ENCODE measurements around the gene EPHB2.

Gene EPHB2

DNA sequence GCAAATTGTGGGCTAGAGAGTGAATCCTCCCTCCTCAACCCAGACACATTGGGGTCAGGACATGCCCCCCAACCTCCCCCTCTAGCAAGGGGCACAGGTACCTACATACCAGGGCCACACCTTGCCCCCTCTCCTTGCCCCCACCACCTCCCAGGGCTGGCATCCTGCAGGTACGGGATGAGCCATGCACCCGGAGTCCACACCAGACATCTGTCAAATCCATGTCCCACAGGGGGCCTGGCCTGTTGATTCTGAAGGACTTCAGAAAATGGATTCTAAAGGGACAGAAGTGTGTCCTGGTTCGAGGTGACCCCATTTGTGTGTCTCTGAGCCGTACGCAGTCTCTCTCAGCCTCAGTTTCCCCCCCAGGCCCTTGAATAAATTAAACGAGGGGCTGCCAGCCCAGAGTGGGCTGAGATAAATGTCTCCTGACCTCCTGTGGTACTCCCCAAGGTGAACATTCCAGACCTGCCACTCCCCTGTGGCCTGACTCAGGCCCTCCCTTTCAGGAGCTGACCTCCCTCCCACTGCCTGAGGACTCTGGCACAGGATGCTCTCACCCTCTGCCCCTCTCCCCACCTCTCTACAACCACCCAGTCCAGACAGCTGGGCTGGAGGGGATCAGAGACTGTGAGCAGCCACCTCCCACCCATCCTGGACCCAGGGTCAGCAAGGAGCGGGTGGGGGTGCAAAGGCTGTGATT, 94.5 kb downstream of the EPHB2 start:
- no peak for DNase-seq

DNA sequence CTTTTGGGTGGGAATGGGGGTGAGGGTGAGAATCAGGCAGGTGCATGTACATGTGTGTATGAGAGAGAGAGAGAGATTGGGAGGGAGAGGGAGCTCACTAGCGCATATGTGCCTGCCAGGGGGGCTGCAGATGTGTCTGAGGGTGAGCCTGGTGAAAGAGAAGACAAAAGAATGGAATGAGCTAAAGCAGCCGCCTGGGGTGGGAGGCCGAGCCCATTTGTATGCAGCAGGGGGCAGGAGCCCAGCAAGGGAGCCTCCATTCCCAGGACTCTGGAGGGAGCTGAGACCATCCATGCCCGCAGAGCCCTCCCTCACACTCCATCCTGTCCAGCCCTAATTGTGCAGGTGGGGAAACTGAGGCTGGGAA, 95.0 kb downstream of the EPHB2 start:
- DNase-seq: no peak

DNA sequence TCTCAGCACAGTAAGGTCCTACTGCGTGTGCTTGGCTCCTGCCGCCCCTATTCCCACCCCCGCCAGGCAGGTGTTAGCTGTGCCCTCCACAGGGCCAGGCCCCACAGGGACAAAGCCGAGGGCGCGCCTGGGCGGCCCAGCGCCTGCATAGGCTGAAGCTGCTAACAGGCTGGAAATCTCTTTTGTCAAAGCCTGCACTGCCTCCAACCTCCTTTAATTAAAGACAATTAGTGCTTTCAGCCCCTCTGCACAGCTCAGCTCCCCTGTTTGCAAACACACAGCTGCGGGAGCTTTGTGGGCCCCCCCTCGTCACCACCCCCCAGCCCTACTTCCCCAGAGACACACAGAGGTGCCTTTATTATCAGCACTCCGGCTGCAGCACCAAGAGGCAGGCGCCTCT, 95.9 kb downstream of the EPHB2 start:
- DNase-seq: no peak

DNA sequence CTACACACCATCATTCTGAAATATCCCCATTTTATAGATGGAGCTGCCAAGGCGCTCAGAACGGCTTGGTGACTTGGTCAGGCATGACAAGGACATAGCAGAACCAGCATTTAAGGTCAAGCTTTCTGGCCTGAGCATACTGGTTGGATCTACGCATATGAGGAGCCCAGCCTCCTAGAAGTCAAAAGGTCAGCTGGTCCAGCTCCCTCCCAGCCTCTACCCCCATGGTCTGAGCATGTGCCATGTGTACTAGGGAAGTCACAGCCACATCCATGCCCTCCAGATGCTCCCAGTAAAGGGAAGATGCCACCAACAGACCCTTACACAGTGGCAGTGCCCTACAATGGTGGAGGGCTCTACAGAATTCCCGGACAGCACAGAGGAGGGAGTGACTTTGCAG, 96.7 kb downstream of the EPHB2 start:
- DNase-seq: no peak

DNA sequence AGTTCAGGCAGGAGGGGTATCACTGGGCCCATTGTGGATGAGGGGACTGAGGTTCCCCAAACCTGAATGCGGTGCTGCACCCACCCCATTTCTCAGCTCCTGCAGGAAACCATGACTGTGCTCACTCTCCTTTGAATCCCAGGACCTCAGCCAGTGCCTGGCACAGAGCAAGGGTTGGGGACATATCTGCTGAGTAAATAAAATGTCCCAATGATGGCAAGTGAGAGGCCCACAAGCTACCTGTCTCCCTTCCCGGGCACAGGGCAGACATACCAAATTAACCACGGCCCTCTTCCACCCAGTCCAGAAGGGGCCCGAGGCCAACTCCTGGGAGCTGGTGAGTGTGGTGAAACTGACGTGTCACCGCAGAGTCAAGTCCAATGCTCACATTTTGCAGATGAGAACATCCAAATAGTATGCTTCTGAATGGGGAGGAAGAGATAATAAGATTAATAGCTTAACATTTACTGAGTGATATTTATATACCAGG, 97.6 kb downstream of the EPHB2 start:
- DNase-seq: no peak

DNA sequence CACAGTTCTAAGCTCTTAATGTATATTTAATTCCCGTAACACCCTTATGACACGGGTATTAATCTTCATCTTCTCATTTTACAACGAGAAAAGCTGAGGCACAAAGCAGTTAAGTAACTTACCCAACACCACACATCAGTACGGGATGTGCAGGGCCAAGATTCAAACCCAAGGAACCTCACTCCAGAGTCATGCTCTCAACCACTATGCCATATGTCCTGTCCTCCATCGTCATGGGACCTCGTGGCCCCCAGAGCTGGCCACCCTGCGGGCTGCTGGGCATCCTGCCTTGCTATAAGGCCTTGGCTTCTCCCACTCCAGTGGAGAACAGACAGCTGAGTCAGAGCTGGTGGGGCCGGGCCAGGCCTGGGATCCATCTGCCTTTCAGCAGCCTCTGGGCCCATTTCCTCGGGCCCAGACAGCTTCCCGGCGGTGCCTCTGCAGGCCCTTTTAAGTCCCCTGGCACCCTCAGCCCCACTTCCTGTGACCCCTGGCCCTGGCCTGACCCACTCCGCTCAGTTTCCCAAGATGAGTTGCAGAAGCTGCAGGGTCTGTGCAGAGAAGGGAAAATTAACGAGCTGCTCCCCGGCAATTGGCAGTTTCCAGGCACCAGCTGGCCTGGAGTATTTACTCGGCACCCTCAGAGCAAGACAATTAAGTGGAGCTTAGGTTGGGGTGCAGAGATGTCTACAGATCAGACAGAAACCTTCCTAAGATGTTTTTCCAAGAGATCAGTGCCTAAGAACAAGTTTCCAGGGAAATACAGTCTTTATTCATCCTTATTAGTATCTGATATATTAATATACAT, 98.2 kb downstream of the EPHB2 start:
- no peak for DNase-seq

DNA sequence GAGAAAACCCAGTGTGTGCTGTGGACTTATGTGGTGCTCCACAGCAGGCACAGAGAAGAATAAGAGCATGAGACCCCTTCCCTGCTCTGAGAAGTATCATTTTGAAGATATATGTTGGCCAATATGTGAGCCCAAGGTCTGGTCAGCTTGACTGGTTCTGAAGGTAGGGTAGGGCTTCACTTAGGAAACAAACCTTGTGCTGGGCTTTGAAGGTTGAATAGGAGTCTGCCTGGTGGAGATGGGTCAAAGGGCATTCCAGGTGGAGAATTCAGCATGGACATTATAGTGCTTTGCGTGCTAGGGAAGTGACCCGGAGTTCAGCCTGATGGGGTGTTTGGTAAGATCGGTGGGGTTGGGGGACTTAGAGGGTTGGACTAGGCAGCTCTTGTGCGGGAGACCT, 99.1 kb downstream of the EPHB2 start:
- DNase-seq: no peak

DNA sequence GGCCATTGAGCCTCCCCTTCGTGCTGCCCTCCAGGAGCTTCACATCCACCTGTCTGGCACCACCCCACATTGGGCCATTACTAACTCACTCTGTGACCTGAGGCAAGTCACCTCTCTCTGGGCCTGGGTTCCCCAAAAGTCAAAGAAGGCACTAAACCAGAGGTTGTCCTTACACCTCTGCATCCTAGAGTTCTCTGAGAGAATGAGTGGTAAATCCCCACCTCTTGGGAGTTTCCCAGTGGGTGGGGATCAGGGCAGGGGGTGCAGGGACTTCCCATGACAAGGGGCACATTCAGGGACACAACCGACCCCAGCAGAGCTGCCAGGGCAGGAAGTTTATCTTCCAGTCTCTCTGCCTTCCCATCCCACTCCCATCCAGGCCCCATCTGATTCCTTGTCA, 99.7 kb downstream of the EPHB2 start:
- DNase-seq: no peak

DNA sequence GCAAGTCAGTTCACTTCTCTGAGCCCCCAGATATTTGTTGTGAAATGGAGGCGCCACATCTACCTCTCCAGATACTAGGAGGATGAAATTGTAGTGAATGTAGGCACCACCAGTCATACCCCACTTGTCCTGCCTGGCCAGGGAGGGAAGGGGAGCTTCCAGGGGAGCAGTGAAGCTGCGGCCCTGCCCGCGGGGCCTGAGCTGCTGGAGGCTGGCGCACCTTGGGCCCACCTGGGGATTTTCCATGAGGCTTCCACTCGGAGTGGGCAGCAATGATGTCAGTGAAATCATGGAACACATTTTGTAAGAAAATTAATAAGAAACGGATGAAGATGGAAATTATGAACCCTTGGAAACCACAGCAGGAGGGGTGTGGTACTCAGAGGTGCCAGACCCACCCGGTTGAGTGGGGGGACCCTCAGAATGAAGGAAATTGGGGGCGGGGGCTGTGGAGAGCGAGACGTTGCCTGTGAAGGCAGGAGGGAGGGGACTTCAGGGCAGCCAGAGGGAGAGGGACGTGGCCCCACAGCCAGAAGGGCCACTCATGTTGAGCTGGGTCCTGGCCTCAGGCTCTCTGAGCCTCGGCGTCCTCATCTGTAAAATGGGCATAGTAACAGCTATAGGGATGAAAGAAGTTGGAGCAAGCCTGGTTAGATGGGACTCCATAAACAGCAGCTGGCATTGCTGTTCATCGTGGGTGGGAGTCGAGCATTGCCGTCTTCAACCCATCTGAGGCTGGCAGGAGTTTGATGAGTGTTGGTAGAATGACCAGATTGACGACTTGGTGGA, 101.6 kb downstream of the EPHB2 start:
- no peak for DNase-seq

DNA sequence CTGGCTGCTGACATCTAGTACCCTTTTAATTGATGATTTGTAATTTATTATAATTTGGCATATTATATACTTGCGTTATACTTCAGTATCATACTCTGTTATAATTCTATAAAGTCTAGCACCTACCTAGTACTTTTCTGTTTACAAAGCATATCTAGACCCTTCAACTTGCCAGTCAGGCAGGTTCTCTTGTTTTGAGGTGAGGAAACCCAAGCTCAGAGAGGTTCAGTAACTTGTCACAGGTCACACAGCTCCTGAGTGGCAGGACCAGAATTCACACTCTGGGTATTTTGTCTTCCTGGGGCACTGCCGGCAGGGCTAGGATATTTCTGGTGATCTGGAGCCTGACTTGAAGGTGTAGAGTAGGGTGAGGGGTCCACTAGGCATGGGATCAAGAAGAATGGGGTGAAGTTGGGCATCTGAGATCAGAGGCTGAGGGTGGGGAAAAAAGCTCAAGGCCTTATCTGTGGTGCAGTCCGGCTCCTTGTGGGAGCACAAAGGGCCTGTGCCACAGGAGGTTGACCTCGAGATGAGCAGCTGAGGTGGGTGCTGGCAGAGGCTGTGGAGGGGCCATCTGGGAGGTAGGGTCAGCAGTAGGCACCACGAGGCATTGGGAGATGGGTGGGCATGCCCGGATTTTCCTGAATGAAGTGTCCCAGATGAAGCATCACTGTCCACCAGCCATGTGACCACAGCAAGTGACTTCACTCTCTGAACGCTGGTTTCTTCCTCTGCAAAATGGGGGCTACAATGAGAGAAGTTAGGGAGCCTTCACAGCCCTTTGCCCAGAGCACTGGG, 102.6 kb downstream of the EPHB2 start:
- DNase-seq: no peak

DNA sequence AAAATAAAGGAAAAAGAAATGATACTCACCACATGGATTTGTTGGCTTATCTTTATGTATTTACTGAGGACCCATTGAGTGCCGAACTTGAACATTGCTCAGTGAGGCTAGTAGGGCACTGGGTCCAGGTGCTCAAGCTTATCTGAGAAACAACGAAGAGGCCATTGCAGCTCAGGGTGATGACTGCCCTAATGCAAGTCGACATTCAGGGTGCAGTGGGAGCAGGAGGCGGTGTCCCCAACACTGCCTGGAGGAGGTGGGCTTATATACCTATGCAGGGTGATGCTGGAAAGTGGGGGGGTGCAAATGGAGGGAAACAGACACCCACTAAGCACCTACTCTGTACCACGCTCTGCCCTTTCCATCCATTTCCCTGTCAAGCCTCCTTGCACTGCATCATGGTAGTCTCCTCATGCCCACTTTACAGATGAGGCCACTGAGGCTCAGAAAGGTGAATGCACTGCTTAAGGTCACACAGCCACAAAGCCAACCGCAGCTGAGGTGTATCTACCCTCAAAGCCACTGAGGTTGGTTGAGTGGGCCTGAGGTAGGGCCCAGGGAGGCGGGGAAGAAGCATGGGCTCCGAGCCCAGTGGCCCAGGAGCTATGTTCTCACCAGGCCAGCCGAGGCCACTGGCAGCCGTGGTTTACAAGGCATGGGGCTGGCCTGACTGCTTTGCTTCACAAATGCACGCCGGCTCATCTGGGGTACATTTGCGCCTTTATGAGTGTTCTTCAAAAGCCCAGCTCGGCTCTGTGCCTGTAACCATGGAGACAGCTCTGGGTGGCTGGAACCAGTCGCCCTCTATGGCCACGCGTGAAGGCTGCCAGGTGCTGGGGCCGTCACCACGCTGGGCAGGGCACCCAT, 103.8 kb downstream of the EPHB2 start:
- DNase-seq: no peak

DNA sequence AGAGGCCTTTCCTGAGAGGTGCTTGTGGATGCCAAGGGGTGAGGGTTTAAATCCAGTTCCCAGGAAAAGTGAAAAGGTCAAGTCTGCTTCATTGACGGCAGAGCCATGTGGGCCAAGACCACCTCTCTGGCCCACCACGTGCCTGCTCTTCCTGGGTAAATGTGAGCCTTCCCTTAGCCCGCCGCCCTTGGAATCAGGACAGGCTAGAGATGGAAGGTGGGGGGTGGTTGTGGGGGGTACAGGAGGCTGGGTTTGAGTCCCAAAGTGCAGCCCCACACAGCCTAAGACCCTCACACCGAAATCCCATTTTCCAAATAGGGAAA, 104.4 kb downstream of the EPHB2 start:
- DNase-seq: no peak

DNA sequence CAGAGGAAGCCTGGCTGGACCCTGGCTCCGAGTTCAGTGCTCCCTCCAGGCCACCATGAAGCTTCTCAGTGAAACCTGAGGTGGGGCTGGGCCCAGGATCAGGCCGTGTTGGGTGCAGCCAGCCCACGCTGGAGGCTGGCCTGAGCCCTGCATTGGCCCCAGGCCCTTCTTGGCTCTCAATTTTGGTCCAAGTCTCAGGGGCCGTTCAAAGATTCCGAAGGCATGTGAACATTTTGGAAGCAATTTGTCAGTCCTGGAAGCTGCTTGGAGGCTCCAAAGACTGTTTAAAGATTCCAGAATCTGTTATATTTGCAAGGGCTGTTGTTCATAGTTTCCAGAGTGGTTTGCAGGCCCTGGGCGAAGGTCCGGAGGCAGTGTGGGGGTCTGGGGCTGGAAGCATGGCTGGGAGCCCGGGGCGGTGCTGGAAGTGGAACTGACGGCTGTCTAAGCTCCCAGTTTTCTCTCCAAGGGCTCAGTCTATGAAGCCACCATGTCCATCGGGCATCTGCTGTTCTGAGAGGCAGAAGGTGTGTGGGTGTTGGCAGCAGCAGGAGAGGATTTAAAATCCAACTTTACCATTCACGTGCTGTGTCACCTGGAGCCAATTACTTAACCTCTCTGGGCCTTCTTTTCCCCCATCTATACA, 104.9 kb downstream of the EPHB2 start:
- DNase-seq: no peak

DNA sequence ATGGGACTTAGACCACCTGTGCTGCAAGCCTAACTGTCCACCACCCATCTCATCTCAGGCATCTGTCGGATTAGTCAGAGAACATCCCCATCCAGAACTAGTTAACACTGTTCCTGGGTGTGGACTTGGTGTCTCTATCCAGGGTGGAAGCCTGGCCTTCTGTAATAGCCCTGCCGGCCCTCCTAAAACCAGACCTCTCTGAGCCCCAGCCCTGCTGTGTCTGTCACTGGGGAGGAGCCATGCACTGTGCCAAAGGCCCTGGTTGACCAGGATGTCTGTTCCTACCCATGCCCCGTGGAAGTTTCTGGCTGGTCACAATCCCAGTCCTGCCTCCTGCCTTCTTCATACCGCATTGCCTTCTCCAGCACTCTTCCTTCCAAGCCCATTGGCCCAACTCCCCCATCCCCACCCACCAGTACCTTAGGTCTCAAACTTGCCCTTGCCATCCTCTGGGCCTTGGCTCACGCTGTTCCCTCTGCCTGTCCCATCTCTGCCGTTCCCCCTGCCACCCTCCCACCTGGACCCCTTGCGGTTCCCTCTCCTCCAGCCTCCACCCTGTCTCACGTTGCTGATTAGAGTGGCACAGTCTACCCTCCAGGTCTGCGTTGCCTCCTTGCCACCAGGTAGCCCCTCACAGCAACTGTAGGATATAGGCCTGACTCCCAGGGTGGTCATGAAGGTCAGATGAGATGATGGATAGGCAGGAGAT, 105.6 kb downstream of the EPHB2 start:
- no peak for DNase-seq

DNA sequence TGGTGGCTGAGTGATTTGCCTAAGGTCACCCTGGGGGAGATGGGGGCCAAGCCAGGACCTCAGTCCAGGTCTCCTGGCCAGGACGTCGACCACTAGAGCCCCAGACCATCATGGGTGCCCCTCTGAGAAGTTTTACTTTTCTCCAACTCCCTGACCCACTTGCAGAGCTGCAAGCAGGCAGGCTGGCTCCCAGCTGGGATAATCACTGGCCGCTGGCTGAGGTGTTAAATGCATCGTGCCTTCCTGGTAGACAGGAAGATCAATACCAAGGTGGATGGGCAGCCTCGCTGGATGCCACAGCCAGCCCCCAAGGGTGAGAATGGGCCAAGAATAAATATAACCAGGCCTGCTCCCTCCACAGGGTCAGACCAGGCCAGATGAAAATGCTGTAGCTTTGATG, 106.2 kb downstream of the EPHB2 start:
- DNase-seq: no peak

DNA sequence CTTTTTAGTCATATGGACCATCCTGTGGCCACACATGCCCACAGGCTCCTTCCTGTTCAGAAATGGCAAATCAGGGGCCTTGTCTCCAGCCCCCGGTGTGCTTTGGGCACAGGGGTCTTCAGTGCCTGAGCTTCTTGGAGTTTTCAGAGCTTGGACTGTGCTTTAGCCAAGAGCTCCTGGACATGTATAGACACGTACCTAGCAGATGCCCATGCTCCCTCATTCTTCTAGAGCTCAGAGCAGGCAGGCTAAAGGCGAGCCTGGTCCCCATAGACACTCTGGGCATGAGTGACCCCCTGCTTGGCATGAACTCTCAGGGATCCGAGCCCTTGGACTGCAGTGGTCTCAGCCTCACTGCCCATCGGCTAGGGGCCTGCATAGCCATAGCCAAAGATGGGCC, 106.8 kb downstream of the EPHB2 start:
- DNase-seq: no peak

DNA sequence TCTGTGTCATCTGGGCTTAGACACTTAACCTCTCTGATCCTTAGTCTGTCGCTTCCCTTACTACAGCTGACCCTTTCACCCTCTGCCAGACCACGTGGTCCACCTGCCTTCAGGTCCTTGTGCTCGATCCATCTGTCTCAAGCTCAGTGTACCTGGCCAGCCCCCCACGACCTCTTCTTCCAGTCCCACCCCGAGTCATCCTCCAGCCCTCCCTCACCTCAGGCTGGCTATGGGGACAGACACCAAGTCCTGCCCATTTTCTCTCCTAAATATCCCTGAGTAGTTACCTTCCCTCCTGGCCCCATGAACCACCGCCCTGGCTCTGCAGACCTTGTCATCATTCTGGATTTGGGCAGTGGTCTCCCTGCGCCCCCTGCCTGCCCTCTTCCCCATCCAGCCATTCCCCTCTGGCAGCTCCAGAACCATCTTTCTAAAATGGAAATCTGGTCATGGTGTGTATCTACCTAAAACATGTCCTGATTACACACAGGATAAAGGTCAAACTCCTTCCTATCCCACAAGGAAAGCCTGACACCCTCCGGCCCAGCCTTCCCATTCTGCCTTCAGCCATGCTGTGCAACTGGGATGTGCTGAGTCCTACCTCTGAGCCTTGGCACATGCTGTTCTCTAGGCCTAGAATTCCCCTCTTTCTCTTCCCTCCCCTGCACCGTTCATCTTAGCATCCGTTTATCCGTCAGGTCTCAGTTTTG, 107.6 kb downstream of the EPHB2 start:
- DNase-seq: no peak

DNA sequence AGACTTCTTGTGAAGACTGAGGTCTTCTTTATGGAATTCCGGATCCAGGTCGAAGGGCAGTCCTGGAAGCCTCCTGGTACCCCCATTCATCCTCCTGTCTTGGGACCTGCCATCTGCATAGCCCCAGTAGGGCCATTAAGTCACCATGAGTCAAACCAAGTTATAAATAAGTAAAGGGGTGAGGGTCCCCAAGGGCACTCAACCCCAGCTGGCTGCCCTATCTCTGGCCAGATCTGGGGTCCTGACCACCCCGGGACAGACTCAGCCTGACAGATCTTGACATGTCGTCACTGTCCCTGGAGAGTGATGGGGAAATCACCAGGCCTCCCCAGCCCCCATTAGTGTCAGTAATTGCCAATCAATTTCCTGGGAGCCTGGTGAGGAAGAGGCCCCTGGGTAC, 108.7 kb downstream of the EPHB2 start:
- DNase-seq: no peak

DNA sequence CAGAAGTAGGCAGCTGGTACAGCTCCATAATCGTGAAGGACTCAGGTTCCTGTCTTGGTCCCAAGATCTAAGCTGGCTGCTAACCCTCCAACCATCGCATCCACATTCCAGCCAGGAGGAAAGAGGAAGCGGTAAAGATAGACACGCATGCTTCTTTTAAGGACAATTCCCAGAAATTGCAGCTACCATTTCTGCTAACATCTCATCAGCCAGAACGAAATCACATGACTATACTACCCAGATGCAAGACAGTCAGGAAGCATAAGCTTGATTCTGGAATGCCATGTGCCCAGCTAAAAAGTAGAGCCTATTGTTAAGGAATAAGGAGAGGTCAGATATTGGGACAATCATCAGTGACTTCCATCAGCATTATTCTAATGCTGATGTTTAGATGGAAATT, 110.4 kb downstream of the EPHB2 start:
- no peak for DNase-seq

DNA sequence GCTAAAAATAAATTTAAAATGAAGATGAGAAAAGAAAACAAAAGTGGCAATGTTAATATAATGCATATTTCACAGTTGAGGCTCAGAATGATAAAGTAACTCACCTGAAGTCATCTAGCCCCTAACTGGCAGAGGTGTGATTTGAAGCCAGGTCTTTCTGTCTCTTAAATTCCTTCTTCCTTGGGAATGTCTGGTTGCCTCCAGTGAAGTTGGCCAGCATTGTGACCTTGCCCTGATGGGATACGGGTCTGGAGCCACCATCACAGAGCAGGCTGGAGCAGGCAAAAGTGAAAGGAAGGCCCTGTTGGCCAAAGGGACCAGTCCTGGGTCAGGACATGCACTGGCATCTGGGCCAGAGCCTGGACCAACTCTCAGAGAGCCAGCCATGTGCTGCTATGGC, 111.7 kb downstream of the EPHB2 start:
- DNase-seq: no peak
